ENCODE results near the gene TOMM20.
"Not testable (repeated sequence)": the region's sequence is repeated elsewhere in the genome, so short reads cannot be mapped to it uniquely, and the experiment has no call there.

The TOMM20 gene

GRCh38 chr1:235077571-235078479 lies 50.8 kb downstream of the TOMM20 start:
- Histone ChIP-seq H3K4me1 (ENCODE audit: control insufficient read depth, insufficient read depth, low read length) (peaks cover 20% of the 10 kb centered on the region), H3K4me3 (ENCODE audit: low read depth, low read length) (no peak overlapping the region), H3K36me3 (ENCODE audit: control insufficient read depth, insufficient read depth, low read length) (no peaks in the 10 kb centered on the region), H3K27ac (ENCODE audit: low read depth, low read length) (no peak overlapping the region), H3K27me3 (ENCODE audit: control insufficient read depth, insufficient read depth, low read length) (no peaks in the 10 kb centered on the region), H3K9me3 (ENCODE audit: control insufficient read depth, insufficient read depth, low read depth, low read length) (no peaks in the 10 kb centered on the region; the same call in 1 of the 2 replicates), H3K9ac (ENCODE audit: low read length) (no peak overlapping the region)

- no peaks in the 10 kb centered on the region for H3K36me3 ChIP-seq (ENCODE audit: control insufficient read depth, insufficient read depth, low read length)
- no peak overlapping the region for H3K9ac ChIP-seq (ENCODE audit: low read length)
- H3K4me3 ChIP-seq (ENCODE audit: low read depth, low read length), result no peak overlapping the region
- no peaks in the 10 kb centered on the region for H3K27me3 ChIP-seq (ENCODE audit: control insufficient read depth, insufficient read depth, low read length)
- H3K4me1 ChIP-seq (ENCODE audit: control insufficient read depth, insufficient read depth, low read length), result peaks cover 20% of the 10 kb centered on the region
- H3K27ac ChIP-seq (ENCODE audit: low read depth, low read length), result no peak overlapping the region
- H3K9me3 ChIP-seq (ENCODE audit: control insufficient read depth, insufficient read depth, low read depth, low read length), result no peaks in the 10 kb centered on the region; the same call in 1 of the 2 replicates
Observed at GRCh38 chr1:235077163-235077540, 51.5 kb downstream of the TOMM20 start.

- Histone ChIP-seq H3K9ac (ENCODE audit: low read length) (no peak overlapping the region), H3K4me3 (ENCODE audit: low read depth, low read length) (no peak overlapping the region), H3K27me3 (ENCODE audit: control insufficient read depth, insufficient read depth, low read length) (no peaks in the 10 kb centered on the region), H3K9me3 (ENCODE audit: control insufficient read depth, insufficient read depth, low read depth, low read length) (no peaks in the 10 kb centered on the region; the same call in 1 of the 2 replicates), H3K27ac (ENCODE audit: low read depth, low read length) (no peak overlapping the region), H3K4me1 (ENCODE audit: control insufficient read depth, insufficient read depth, low read length) (peaks cover 20% of the 10 kb centered on the region), H3K36me3 (ENCODE audit: control insufficient read depth, insufficient read depth, low read length) (no peaks in the 10 kb centered on the region)
Observed at GRCh38 chr1:235076504-235077162, 52.0 kb downstream of the TOMM20 start.

GRCh38 chr1:235075777-235076308 lies 52.8 kb downstream of the TOMM20 start:
- Histone ChIP-seq H3K9me3 (ENCODE audit: control insufficient read depth, insufficient read depth, low read depth, low read length) (no peaks in the 10 kb centered on the region; the same call in 1 of the 2 replicates), H3K27ac (ENCODE audit: low read depth, low read length) (no peak overlapping the region), H3K4me1 (ENCODE audit: control insufficient read depth, insufficient read depth, low read length) (peaks cover 20% of the 10 kb centered on the region), H3K36me3 (ENCODE audit: control insufficient read depth, insufficient read depth, low read length) (no peaks in the 10 kb centered on the region), H3K4me3 (ENCODE audit: low read depth, low read length) (no peak overlapping the region), H3K9ac (ENCODE audit: low read length) (no peak overlapping the region), H3K27me3 (ENCODE audit: control insufficient read depth, insufficient read depth, low read length) (no peaks in the 10 kb centered on the region)

GRCh38 chr1:235075048-235075776 lies 53.4 kb downstream of the TOMM20 start:
- no peak overlapping the region for H3K9ac ChIP-seq (ENCODE audit: low read length)
- H3K27ac ChIP-seq (ENCODE audit: low read depth, low read length), result no peak overlapping the region
- H3K27me3 ChIP-seq (ENCODE audit: control insufficient read depth, insufficient read depth, low read length), result no peaks in the 10 kb centered on the region
- no peaks in the 10 kb centered on the region; the same call in 1 of the 2 replicates for H3K9me3 ChIP-seq (ENCODE audit: control insufficient read depth, insufficient read depth, low read depth, low read length)
- no peaks in the 10 kb centered on the region for H3K36me3 ChIP-seq (ENCODE audit: control insufficient read depth, insufficient read depth, low read length)
- peaks cover 20% of the 10 kb centered on the region for H3K4me1 ChIP-seq (ENCODE audit: control insufficient read depth, insufficient read depth, low read length)
- no peak overlapping the region for H3K4me3 ChIP-seq (ENCODE audit: low read depth, low read length)

- no peak overlapping the region for H3K9ac ChIP-seq (ENCODE audit: low read length)
- no peaks in the 10 kb centered on the region for H3K27me3 ChIP-seq (ENCODE audit: control insufficient read depth, insufficient read depth, low read length)
- no peak overlapping the region for H3K27ac ChIP-seq (ENCODE audit: low read depth, low read length)
- H3K9me3 ChIP-seq (ENCODE audit: control insufficient read depth, insufficient read depth, low read depth, low read length), result no peaks in the 10 kb centered on the region; the same call in 1 of the 2 replicates
- H3K4me1 ChIP-seq (ENCODE audit: control insufficient read depth, insufficient read depth, low read length), result peaks cover 18% of the 10 kb centered on the region
- H3K36me3 ChIP-seq (ENCODE audit: control insufficient read depth, insufficient read depth, low read length), result no peaks in the 10 kb centered on the region
- H3K4me3 ChIP-seq (ENCODE audit: low read depth, low read length), result no peak overlapping the region
Observed at GRCh38 chr1:235074523-235075047, 54.1 kb downstream of the TOMM20 start.

GRCh38 chr1:235073968-235074522 lies 54.6 kb downstream of the TOMM20 start:
- no peaks in the 10 kb centered on the region for H3K27me3 ChIP-seq (ENCODE audit: control insufficient read depth, insufficient read depth, low read length)
- H3K36me3 ChIP-seq (ENCODE audit: control insufficient read depth, insufficient read depth, low read length), result no peaks in the 10 kb centered on the region
- no peak overlapping the region for H3K27ac ChIP-seq (ENCODE audit: low read depth, low read length)
- H3K9ac ChIP-seq (ENCODE audit: low read length), result no peak overlapping the region
- H3K4me1 ChIP-seq (ENCODE audit: control insufficient read depth, insufficient read depth, low read length), result peaks cover 14% of the 10 kb centered on the region; the same call in 1 of the 2 replicates
- H3K4me3 ChIP-seq (ENCODE audit: low read depth, low read length), result no peak overlapping the region
- no peaks in the 10 kb centered on the region; the same call in 1 of the 2 replicates for H3K9me3 ChIP-seq (ENCODE audit: control insufficient read depth, insufficient read depth, low read depth, low read length)

- Histone ChIP-seq H3K27ac (ENCODE audit: low read depth, low read length) (no peak overlapping the region), H3K27me3 (ENCODE audit: control insufficient read depth, insufficient read depth, low read length) (no peaks in the 10 kb centered on the region), H3K9ac (ENCODE audit: low read length) (no peak overlapping the region), H3K4me1 (ENCODE audit: control insufficient read depth, insufficient read depth, low read length) (peaks cover 14% of the 10 kb centered on the region; the same call in 1 of the 2 replicates), H3K9me3 (ENCODE audit: control insufficient read depth, insufficient read depth, low read depth, low read length) (no peaks in the 10 kb centered on the region; the same call in 1 of the 2 replicates), H3K4me3 (ENCODE audit: low read depth, low read length) (no peak overlapping the region), H3K36me3 (ENCODE audit: control insufficient read depth, insufficient read depth, low read length) (no peaks in the 10 kb centered on the region)
Observed at GRCh38 chr1:235073331-235073967, 55.2 kb downstream of the TOMM20 start.

- not testable (repeated sequence) for H3K9me3 ChIP-seq (ENCODE audit: control insufficient read depth, insufficient read depth, low read depth, low read length); H3K27ac ChIP-seq (ENCODE audit: low read depth, low read length); H3K9ac ChIP-seq (ENCODE audit: low read length); H3K27me3 ChIP-seq (ENCODE audit: control insufficient read depth, insufficient read depth, low read length); H3K36me3 ChIP-seq (ENCODE audit: control insufficient read depth, insufficient read depth, low read length); H3K4me3 ChIP-seq (ENCODE audit: low read depth, low read length)
- H3K4me1 ChIP-seq (ENCODE audit: control insufficient read depth, insufficient read depth, low read length), result peaks cover 21% of the 10 kb centered on the region; the same call in 1 of the 2 replicates
Observed at GRCh38 chr1:235072577-235072976, 56.1 kb downstream of the TOMM20 start.

GRCh38 chr1:235072096-235072495 lies 56.5 kb downstream of the TOMM20 start:
- Histone ChIP-seq H3K9me3 (ENCODE audit: control insufficient read depth, insufficient read depth, low read depth, low read length) (no peaks in the 10 kb centered on the region), H3K36me3 (ENCODE audit: control insufficient read depth, insufficient read depth, low read length) (no peaks in the 10 kb centered on the region), H3K4me1 (ENCODE audit: control insufficient read depth, insufficient read depth, low read length) (peaks cover 22% of the 10 kb centered on the region; the same call in 1 of the 2 replicates), H3K27me3 (ENCODE audit: control insufficient read depth, insufficient read depth, low read length) (no peaks in the 10 kb centered on the region), H3K9ac (ENCODE audit: low read length) (no peak overlapping the region), H3K27ac (ENCODE audit: low read depth, low read length) (no peak overlapping the region), H3K4me3 (ENCODE audit: low read depth, low read length) (no peak overlapping the region)
